H9 (cell line): ENCODE measurements around the gene DISP3. TPM values are rescaled to one million over a fixed set of nuclear protein-coding genes. Genes with fewer than 3 reads are reported as not detected.

Source experiments
- DNase-seq: peaks from one replicate; pipeline ENCODE4 v3.0.0-alpha.2; 2017
- H2AFZ ChIP-seq: one replicate; pipeline ENCODE4 v1.6.1; 2013; ENCODE audit warnings: mild to moderate bottlenecking, low read length, control low read depth, moderate library complexity
- H2AK5ac ChIP-seq: 2 replicates; pipeline ENCODE4 v1.6.1; 2013; ENCODE audit warnings: low read length, control low read depth, mixed read lengths; ENCODE audit not compliant: insufficient read length
- H2BK120ac ChIP-seq: one replicate; pipeline ENCODE4 v1.6.1; 2013; ENCODE audit warnings: low read depth, mild to moderate bottlenecking, low read length, control low read depth, inconsistent platforms; ENCODE audit not compliant: poor library complexity, severe bottlenecking
- H2BK12ac ChIP-seq: 2 replicates; pipeline ENCODE4 v1.6.1; 2013; ENCODE audit warnings: low read length, control low read depth, mixed read lengths, low read depth; ENCODE audit not compliant: insufficient read length
- H2BK15ac ChIP-seq: 2 replicates; pipeline ENCODE4 v1.6.1; 2013; ENCODE audit warnings: low read depth, low read length, control low read depth
- H2BK20ac ChIP-seq: one replicate; pipeline ENCODE4 v1.6.1; 2013; ENCODE audit warnings: low read depth, mild to moderate bottlenecking, low read length, control low read depth, inconsistent platforms; ENCODE audit not compliant: poor library complexity, severe bottlenecking
- H2BK5ac ChIP-seq: 2 replicates; pipeline ENCODE4 v1.6.1; 2013; ENCODE audit warnings: low read length, control low read depth, mixed read lengths; ENCODE audit not compliant: insufficient read length
- H3K14ac ChIP-seq: 2 replicates; pipeline ENCODE4 v1.6.1; 2013; ENCODE audit warnings: low read length, control low read depth; ENCODE audit not compliant: insufficient read depth
- H3K18ac ChIP-seq: 2 replicates; pipeline ENCODE4 v1.6.1; 2013; ENCODE audit warnings: low read depth, mild to moderate bottlenecking, mixed read lengths, low read length, control low read depth; ENCODE audit not compliant: insufficient read length
- H3K23ac ChIP-seq: 2 replicates; pipeline ENCODE4 v1.6.1; 2013; ENCODE audit warnings: low read length, control low read depth, mixed read lengths, low read depth; ENCODE audit not compliant: insufficient read length
- H3K23me2 ChIP-seq: 2 replicates; pipeline ENCODE4 v1.6.1; 2013; ENCODE audit warnings: low read depth, mild to moderate bottlenecking, mixed read lengths, low read length, control low read depth; ENCODE audit not compliant: insufficient read length, poor library complexity, severe bottlenecking
- H3K27ac ChIP-seq: 2 replicates; pipeline ENCODE4 v1.5.1; 2013; ENCODE audit warnings: low read length, control low read depth, mixed read lengths, low read depth; ENCODE audit not compliant: insufficient read length
- H3K27me3 ChIP-seq: 2 replicates; pipeline ENCODE4 v1.6.1; 2013; ENCODE audit warnings: low read length, control low read depth, inconsistent platforms; ENCODE audit not compliant: insufficient read depth
- H3K4ac ChIP-seq: 2 replicates; pipeline ENCODE4 v1.6.1; 2013; ENCODE audit warnings: low read depth, mild to moderate bottlenecking, control low read depth, inconsistent platforms, low read length, moderate library complexity
- H3K4me1 ChIP-seq: 2 replicates; pipeline ENCODE4 v1.6.1; 2013; ENCODE audit warnings: low read length, control low read depth, inconsistent platforms; ENCODE audit not compliant: insufficient read depth
- H3K4me2 ChIP-seq: 2 replicates; pipeline ENCODE4 v1.6.1; 2013; ENCODE audit warnings: low read length, control low read depth, mixed read lengths; ENCODE audit not compliant: insufficient read length, insufficient read depth
- H3K56ac ChIP-seq: 2 replicates; pipeline ENCODE4 v1.6.1; 2013; ENCODE audit warnings: low read depth, mild to moderate bottlenecking, mixed read lengths, low read length, control low read depth; ENCODE audit not compliant: insufficient read length
- H3K79me1 ChIP-seq: 2 replicates; pipeline ENCODE4 v1.6.1; 2013; ENCODE audit warnings: low read depth, mild to moderate bottlenecking, moderate library complexity, low read length, control low read depth, inconsistent platforms; ENCODE audit not compliant: insufficient read depth, poor library complexity, severe bottlenecking
- H3K79me2 ChIP-seq: 2 replicates; pipeline ENCODE4 v1.6.1; 2013; ENCODE audit warnings: low read length, control low read depth, inconsistent platforms; ENCODE audit not compliant: insufficient read depth
- H3K9ac ChIP-seq: 2 replicates; pipeline ENCODE4 v1.6.1; 2013; ENCODE audit warnings: low read length, control low read depth, mixed read lengths; ENCODE audit not compliant: insufficient read length; ENCODE audit errors: extremely low read depth
- H3K9me3 ChIP-seq: one replicate; pipeline ENCODE4 v1.6.1; 2013; ENCODE audit warnings: low read depth, low read length, inconsistent platforms; ENCODE audit not compliant: control insufficient read depth
- H3T11ph ChIP-seq: one replicate; pipeline ENCODE4 v1.6.1; 2013; ENCODE audit warnings: mild to moderate bottlenecking, low read length, control low read depth, inconsistent platforms
- H4K20me1 ChIP-seq: one replicate; pipeline ENCODE4 v1.6.1; 2013; ENCODE audit not compliant: control insufficient read depth, insufficient read length, insufficient read depth
- H4K5ac ChIP-seq: 2 replicates; pipeline ENCODE4 v1.6.1; 2013; ENCODE audit warnings: low read depth, mild to moderate bottlenecking, mixed read lengths, low read length, control low read depth; ENCODE audit not compliant: insufficient read length
- H4K8ac ChIP-seq: replicated peaks from 2 replicates; pipeline ENCODE4 v1.6.1; 2013; ENCODE audit warnings: low read length, control low read depth, mixed read lengths, low read depth; ENCODE audit not compliant: insufficient read length
- H4K91ac ChIP-seq: 2 replicates; pipeline ENCODE4 v1.6.1; 2013; ENCODE audit warnings: low read depth, mild to moderate bottlenecking, moderate library complexity, mixed read lengths, low read length, control low read depth; ENCODE audit not compliant: insufficient read length
- H3K27ac Mint-ChIP-seq, 3 experiments: 2 replicates in 2 of 3; 3 replicates in 1 of 3; pipeline ENCODE4 v1.8.0; 2020 to 2021; ENCODE audit warnings: mixed read lengths in 3 of 3, mild to moderate bottlenecking in 1 of 3, moderate library complexity in 1 of 3
- H3K27me3 Mint-ChIP-seq: 2 replicates; pipeline ENCODE4 v1.8.0; 2021; ENCODE audit warnings: low read depth, mild to moderate bottlenecking, moderate library complexity, mixed read lengths
- H3K36me3 Mint-ChIP-seq, 3 experiments: 2 replicates in 2 of 3; 3 replicates in 1 of 3; pipeline ENCODE4 v1.8.0; 2020 to 2021; ENCODE audit warnings: low read depth in 3 of 3, mixed read lengths in 3 of 3; ENCODE audit not compliant: insufficient read depth in 1 of 3
- H3K4me1 Mint-ChIP-seq, 2 experiments: 2 replicates each; pipeline ENCODE4 v1.8.0; 2020; ENCODE audit warnings: mixed read lengths in 2 of 2
- H3K4me3 Mint-ChIP-seq, 2 experiments: 2 replicates in 1 of 2; 3 replicates in 1 of 2; pipeline ENCODE4 v1.8.0; 2020 to 2021; ENCODE audit warnings: mild to moderate bottlenecking in 2 of 2, mixed read lengths in 2 of 2, moderate library complexity in 1 of 2
- H3K9me3 Mint-ChIP-seq, 2 experiments: 2 replicates in 1 of 2; 3 replicates in 1 of 2; pipeline ENCODE4 v1.8.0; 2020; ENCODE audit warnings: mild to moderate bottlenecking in 2 of 2, mixed read lengths in 2 of 2, moderate library complexity in 1 of 2
- CTCF ChIP-seq: fragments of 200-600 bp; sonication (generic); conservative IDR thresholded peaks from 3 replicates; pipeline ENCODE4 v1.8.0; 2021; ENCODE audit warnings: antibody characterized with exemption, mild to moderate bottlenecking
- WGBS: extraction: QIAGEN DNeasy Blood & Tissue Kit; methylation state at CpG from one replicate; pipeline ENCODE4 v1.1.7; 2013; ENCODE audit warnings: missing lambda C conversion rate, low lambda C conversion rate, mixed read lengths; ENCODE audit not compliant: insufficient read length; ENCODE audit errors: extremely low coverage; 5-methylcytosine and 5-hydroxymethylcytosine counted together
- total RNA-seq: library from RNA; stranded (reverse); gene quantifications from 2 replicates; pipeline ENCODE4 v1.2.1, GENCODE V29; 2021

The DISP3 gene
- total RNA-seq, 1 experiment from 2014 or later, result 3.5 TPM

GRCh38 chr1:11474826-11475225, 4.1 kb upstream of the DISP3 start:
- peaks cover 0 to 3% of the 10 kb centered on the region in 2 experiments; a peak in 1 of 4 replicates for H3K4me1 Mint-ChIP-seq

More at GRCh38 chr1:11474826-11475225, 4.1 kb upstream of the DISP3 start:
- Histone ChIP-seq H4K5ac (no peak overlapping the region), H3K23me2 (peaks cover 2% of the 10 kb centered on the region), H4K8ac (no peak overlapping the region), H3K9ac (no peak overlapping the region), H3T11ph (no peak overlapping the region), H2BK20ac (no peak overlapping the region), H2AFZ (no peak overlapping the region), H3K18ac (no peak overlapping the region), H4K20me1 (no peaks in the 10 kb centered on the region), H2AK5ac (no peak overlapping the region), H2BK12ac (no peak overlapping the region), H3K56ac (no peak overlapping the region), H3K27me3 (peaks cover 8% of the 10 kb centered on the region; the same call in 1 of the 2 replicates), H2BK5ac (no peak overlapping the region), H4K91ac (no peak overlapping the region), H3K14ac (no peak overlapping the region), H3K79me2 (no peaks in the 10 kb centered on the region), H3K4me1 (no peaks in the 10 kb centered on the region), H3K27ac (no peak overlapping the region), H2BK120ac (no peak overlapping the region), H2BK15ac (no peak overlapping the region), H3K79me1 (no peaks in the 10 kb centered on the region), H3K4ac (no peak overlapping the region), H3K23ac (no peak overlapping the region), H3K4me2 (no peak overlapping the region), H3K9me3 (no peaks in the 10 kb centered on the region)
- H3K9me3 Mint-ChIP-seq, result no peaks in the 10 kb centered on the region
- H3K36me3 Mint-ChIP-seq, result no peaks in the 10 kb centered on the region
- H3K27me3 Mint-ChIP-seq, result peaks cover 38% of the 10 kb centered on the region
- no CpG with 5 or more reads among the region's 5 CpGs for WGBS
- H3K4me3 Mint-ChIP-seq, result no peak overlapping the region
- no peak for DNase-seq
- TF ChIP-seq CTCF, result no peak
- H3K27ac Mint-ChIP-seq, result no peak overlapping the region
